Right renal pelvis (tissue), 4 donors: ENCODE results near the gene BLVRB. TPM values are rescaled to one million over a fixed set of nuclear protein-coding genes. Genes with fewer than 3 reads are reported as not detected.
A peak's percentile ranks its signal among the peaks of the same experiment; 100 is the strongest.
"Not testable (repeated sequence)": the region's sequence is repeated elsewhere in the genome, so short reads cannot be mapped to it uniquely, and the experiment has no call there.

Experiments used
- DNase-seq, 4 donors: peaks; one replicate each; pipeline ENCODE4 v3.0.0-alpha.2; 2013; ENCODE audit warnings: low read depth in 4 of 4, low spot score in 3 of 4, missing footprints in 1 of 4
- polyA plus RNA-seq, 4 donors: library from polyadenylated mRNA; unstranded; fragments of 120-200 nt; gene quantifications; one replicate each; pipeline ENCODE4 v1.2.1, GENCODE V29; 2013; ENCODE audit not compliant: insufficient read length in 4 of 4

Gene BLVRB
- polyA plus RNA-seq, 4 donors, result 41.4 to 61.2 (median 42.3) TPM

GRCh38 chr19:40492274-40492673 lies 26.7 kb upstream of the BLVRB start:
- no peak for DNase-seq

GRCh38 chr19:40489882-40490230 lies 24.3 kb upstream of the BLVRB start:
- DNase-seq, result no peak

DNA sequence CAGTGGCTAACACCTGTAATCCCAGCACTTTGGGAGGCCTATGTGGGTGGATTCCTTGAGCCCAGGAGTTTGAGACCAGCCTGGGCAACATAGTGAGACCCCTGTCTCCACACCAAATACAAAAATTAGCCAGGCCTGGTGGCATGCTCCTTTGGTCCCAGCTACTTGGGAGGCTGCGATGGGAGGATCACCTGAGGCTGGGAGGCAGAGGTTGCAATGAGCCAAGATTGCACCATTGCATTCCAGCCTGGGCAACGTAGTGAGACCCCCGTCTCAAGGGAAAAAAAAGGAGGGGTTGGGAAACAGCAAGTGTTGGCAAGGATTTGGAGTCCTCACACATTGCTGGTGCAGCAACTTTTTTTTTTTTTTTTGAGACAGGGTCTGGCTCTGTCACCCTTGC lies 20.5 kb upstream of the BLVRB start:
- no peak for DNase-seq

DNA sequence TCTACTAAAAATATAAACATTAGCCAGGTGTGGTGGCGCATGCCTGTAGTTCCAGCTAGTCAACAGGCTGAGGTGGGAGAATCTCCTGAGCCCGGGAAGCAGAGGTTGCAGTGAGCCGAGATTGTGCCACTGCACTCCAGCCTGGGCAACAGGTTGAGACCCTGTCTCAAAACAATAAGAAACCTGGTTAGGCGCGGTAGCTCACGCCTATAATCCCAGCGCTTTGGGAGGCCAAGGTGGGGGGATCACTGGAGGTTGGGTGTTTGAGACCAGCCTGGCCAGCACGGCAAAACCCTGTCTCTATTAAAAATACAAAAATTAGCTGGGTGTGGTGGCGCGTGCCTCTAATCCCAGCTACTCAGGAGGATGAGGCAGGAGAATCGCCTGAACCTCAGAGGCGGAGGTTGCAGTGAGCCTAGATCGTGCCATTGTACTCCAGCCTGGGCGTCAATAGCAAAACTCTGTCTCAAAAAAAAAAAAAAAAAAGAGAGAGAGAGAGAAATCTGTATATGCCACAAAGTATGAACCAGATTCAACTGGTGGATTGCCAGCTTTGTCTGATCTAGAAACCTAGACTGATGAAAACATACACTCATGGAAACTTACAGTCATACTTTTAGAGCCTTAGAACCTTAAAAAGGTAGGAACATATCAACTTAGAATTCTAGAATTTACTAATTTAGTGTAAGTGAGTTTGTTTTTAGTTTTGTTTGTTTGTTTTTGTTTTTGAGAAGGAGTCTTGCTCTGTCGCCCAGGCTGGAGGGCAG lies 10.5 kb upstream of the BLVRB start:
- not testable (repeated sequence) for DNase-seq

GRCh38 chr19:40474737-40475136 lies 9.2 kb upstream of the BLVRB start:
- no peak for DNase-seq

DNA sequence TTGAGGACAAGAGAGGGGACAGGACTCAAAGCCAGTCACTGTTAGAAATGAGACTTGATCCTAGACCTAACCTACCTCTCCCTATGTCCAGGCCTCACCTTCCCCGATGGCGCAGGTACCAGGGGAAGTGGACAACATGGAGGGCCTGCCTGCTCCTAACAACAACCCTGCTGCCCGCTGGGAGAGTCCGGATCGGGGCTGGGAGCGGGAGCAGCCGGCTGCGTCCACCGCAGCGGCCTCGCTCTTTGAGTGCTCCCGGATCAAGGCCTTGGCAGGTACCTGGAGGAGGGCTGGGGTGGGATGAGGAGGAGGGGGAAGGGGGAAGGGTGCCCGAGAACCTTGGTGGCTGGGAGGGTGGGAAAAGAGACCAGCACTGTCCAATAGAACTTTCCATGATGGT lies 7.0 kb upstream of the BLVRB start:
- DNase-seq, result no peak

GRCh38 chr19:40471111-40471510 lies 5.6 kb upstream of the BLVRB start:
- DNase-seq, result no peak

DNA sequence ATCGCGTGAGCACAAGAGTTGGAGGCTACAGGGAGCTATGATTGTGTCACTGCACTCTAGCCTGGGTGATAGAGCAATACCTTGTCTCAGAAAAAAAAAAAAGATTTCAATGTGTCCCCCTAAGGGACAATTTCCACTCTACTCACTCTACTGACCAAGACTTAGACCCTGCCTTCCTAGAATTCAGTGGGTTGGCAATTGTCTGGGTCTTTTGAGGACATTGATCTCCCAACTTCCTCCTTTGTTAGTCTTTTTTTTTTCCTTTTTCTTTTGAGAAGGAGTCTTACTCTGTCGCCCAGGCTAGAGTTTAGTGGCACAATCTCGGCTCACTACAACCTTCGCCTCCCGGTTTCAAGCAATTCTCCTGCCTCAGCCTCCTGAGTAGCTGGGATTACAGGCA lies 3.5 kb upstream of the BLVRB start:
- DNase-seq, result no peak

- DNase-seq, result no peak
Observed at GRCh38 chr19:40466985-40467734, 1.6 kb upstream of the BLVRB start, which contains the start of gene SPTBN4. Gene SPTBN4 (plus strand): TSS chr19:40467001. CDS start chr19:40472622, 5,621 bp downstream.

- DNase-seq, result no peak
Observed at GRCh38 chr19:40466219-40466984, 857 bp upstream of the BLVRB start.

DNA sequence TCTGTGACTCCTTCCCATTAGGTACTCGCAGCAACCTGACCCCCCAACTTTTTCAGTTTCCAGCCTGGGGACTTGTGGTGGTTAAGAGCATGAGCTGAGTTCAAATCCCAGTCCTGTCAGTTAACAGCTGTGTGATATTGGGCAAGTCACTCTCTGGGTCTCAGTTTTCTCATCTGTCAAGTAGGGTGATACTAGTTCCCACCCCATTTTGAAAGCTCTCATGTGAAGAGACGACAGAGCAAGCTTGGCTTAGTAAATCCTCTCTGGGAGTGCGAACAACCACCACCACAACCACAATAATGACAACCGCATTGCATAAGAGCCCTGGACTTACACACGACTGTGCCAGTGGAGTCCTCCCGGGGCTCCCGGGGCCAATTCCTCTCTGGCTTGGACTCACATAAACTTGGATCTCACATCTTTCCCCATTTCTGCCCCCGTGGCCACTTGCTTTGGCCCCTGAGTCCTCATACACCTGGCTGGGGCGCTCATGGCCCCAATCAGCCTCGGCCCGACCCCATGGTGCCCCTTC lies 454 bp downstream of the BLVRB start:
- DNase-seq, result no peak

- DNase-seq, result peak in 3 of 4 donors; percentile 63 to 74 (median 73)
Observed at GRCh38 chr19:40464059-40465024, 1.2 kb downstream of the BLVRB start.

DNA sequence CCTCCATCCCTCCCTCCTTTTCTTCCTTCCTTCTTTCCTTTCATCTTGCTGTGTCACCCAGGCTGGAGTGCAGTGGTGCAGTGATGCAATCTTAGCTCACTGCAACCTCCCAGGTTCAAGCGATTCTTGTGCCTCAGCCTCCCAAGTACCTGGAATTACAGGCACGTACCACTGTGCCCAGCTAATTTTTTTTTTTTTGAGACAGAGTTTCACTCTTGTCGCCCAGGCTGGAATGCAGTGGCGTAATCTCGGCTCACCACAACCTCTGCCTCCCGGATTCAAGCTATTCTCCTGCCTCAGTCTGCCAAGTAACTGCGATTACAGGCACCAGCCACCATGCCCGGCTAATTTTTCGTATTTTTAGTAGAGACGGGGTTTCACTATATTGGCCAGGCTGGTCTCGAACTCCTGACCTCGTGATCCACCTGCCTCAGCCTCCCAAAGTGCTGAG lies 1.9 kb downstream of the BLVRB start:
- not testable (repeated sequence) for DNase-seq

DNA sequence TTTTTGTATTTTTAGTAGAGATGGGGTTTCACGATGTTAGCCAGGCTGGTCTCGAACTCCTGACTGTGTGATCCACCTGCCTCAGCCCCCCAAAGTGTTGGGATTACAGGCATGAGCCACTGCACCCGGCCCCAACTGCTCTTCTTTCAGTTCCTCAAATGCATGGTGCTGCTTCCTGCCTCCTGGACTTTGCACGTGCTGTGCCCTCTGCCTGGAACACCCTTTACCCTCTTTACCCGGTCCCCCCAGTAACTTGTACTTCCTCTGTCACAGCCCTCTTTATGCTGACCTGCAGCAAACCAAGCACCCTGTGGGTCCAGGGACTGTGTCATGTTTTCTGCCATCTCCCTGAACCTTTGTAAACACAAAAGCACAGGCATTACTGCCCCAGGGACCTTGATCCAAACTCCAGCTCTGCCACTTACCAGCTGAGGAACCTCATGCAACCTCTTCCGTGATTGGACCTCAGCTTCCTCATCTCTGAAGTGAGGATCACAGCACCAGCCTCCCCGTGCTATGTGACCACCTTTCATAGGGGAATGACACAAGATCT lies 3.8 kb downstream of the BLVRB start:
- no peak for DNase-seq

DNA sequence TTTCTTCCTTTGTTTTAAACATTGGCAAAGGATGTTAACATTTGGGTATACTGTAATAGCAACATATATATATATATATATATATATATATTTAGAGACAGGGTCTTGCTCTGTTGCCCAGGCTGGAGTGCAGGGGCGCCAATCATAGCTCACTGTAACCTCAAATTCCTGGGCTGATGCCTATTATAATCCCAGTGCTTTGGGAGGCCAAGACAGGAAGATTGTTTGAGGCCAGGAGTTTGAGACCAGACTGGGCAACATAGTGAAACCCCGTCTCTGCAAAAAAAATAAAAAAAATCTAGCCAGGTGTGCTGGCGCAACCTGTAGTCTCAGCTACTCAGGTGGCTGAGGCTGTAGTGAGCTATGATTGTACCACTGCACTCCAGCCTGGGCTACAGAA lies 5.4 kb downstream of the BLVRB start:
- DNase-seq, result no peak

GRCh38 chr19:40458597-40458974 lies 7.0 kb downstream of the BLVRB start:
- DNase-seq, result no peak

DNA sequence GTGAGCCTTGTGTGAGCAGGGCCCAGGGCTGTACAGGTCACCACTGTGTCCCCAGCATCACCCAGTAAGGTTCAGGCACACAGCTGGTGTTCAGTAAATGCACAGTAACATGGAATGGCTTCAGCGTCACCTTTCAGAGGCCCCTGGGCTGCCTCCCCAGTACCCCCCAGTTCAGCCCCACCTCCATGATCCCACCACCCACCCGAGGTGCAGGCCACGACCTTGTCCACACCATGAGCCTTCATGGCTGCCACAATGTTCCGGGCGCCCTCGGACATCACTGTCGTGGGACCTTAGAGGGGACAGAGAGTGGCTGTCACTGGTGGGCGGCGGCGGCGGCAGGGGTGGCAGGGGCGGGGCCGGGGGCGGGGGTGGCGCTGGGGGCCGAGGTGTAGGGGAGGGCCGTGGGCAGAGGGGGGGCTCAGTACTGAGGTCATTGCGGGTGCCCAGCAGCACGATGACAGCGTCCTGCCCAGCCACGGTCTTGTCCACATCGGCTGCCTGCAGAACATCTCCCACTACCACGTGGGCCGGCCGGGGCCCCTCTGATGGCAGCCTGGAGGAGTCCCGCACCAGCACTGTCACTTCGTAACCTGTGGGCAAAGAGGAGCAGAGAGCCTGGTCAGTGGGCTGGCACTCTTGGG lies 7.5 kb downstream of the BLVRB start:
- DNase-seq, result no peak

- no peak for DNase-seq
Observed at GRCh38 chr19:40457048-40457447, 8.5 kb downstream of the BLVRB start.

DNA sequence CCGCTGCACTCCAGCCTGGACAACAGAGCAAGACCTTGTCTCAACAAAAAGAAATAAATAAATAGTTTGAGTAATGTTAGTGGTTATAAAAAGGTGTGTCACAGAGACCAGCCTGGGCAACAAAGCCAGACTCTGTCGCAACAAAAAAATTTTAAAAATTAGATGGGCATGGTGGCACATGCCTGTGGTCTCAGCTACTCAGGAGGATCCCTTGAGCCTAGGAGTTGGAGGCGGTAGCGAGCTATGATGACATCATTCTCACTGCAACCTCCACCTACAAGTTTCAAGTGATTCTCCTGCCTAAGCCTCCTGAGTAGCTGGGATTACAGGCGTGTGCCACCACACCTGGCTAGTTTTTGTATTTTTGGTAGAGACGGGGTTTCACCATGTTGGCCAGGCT lies 11.6 kb downstream of the BLVRB start:
- not testable (repeated sequence) for DNase-seq
